IMR-90 (cell line): ENCODE results near the gene ANO9. TPM values are rescaled to one million over a fixed set of nuclear protein-coding genes. Genes with fewer than 3 reads are reported as not detected.

Source experiments
- ATAC-seq: fragments of 200-7000 bp; cut with Tn5 transposase; 2 replicates; pipeline ENCODE4 v1.9.1; 2020; ENCODE audit warnings: low read depth, mild to moderate bottlenecking, moderate library complexity
- BruUV-seq: library from RNA; stranded (reverse); fragments of 400-500 nt; replicated peaks from 2 replicates; lab custom pipeline; 2021; lab: Mats Ljungman, UMichigan
- CTCF ChIA-PET: fragments of 300-600 bp; formaldehyde crosslinking; extraction: SDS; loops from one replicate; lab custom pipeline; 2021; ENCODE audit warnings: antibody characterized with exemption; lab: Yijun Ruan, JAX
- POLR2A ChIA-PET: fragments of 300-600 bp; sonication (Branson Sonifier 250); formaldehyde crosslinking; loops from one replicate; lab custom pipeline; 2022; ENCODE audit warnings: antibody characterized with exemption; ENCODE audit not compliant: unreplicated experiment; lab: Charles Lee
- DNase-seq: peaks from one replicate; pipeline ENCODE4 v3.0.0; 2013
- H2AFZ ChIP-seq: replicated peaks from 2 replicates; pipeline ENCODE3; 2013; ENCODE audit warnings: low read length, mild to moderate bottlenecking; ENCODE audit not compliant: poor library complexity
- H2AK5ac ChIP-seq: 2 replicates; pipeline ENCODE4 v1.6.1; 2013; ENCODE audit warnings: low read depth, low read length, inconsistent platforms
- H2AK9ac ChIP-seq: replicated peaks from 2 replicates; pipeline ENCODE3; 2013; ENCODE audit warnings: mild to moderate bottlenecking, low read depth, low read length, moderate library complexity; ENCODE audit not compliant: poor library complexity
- H2BK120ac ChIP-seq: 2 replicates; pipeline ENCODE4 v1.6.1; 2013; ENCODE audit warnings: low read depth, low read length, inconsistent platforms
- H2BK15ac ChIP-seq: 3 replicates; pipeline ENCODE4 v1.6.1; 2013; ENCODE audit warnings: low read depth, low read length, inconsistent platforms
- H2BK20ac ChIP-seq: 2 replicates; pipeline ENCODE4 v1.6.1; 2013; ENCODE audit warnings: low read depth, mild to moderate bottlenecking, inconsistent platforms, low read length, moderate library complexity
- H2BK5ac ChIP-seq: 2 replicates; pipeline ENCODE4 v1.6.1; 2013; ENCODE audit warnings: mild to moderate bottlenecking, low read depth, low read length, inconsistent platforms; ENCODE audit not compliant: poor library complexity, severe bottlenecking
- H3K14ac ChIP-seq: replicated peaks from 2 replicates; pipeline ENCODE4 v1.6.1; 2013; ENCODE audit warnings: low read depth, low read length, inconsistent platforms
- H3K18ac ChIP-seq: 2 replicates; pipeline ENCODE4 v1.6.1; 2013; ENCODE audit warnings: low read depth, low read length, control low read depth
- H3K23ac ChIP-seq: 2 replicates; pipeline ENCODE4 v1.6.1; 2013; ENCODE audit warnings: low read depth, low read length, inconsistent platforms
- H3K27ac ChIP-seq: 2 replicates; pipeline ENCODE4 v1.5.1; 2013; ENCODE audit warnings: mild to moderate bottlenecking, control low read depth, low read length; ENCODE audit not compliant: insufficient read depth
- H3K27me3 ChIP-seq: 2 replicates; pipeline ENCODE4 v1.6.1; 2013; ENCODE audit warnings: low read length; ENCODE audit not compliant: control insufficient read depth, insufficient read depth
- H3K36me3 ChIP-seq: 2 replicates; pipeline ENCODE4 v1.6.1; 2013; ENCODE audit warnings: low read length, mixed read lengths; ENCODE audit not compliant: control insufficient read depth, insufficient read depth
- H3K4ac ChIP-seq: 2 replicates; pipeline ENCODE4 v1.6.1; 2013; ENCODE audit warnings: low read depth, low read length, inconsistent platforms
- H3K4me1 ChIP-seq: 2 replicates; pipeline ENCODE4 v1.6.1; 2013; ENCODE audit warnings: low read length, mixed read lengths; ENCODE audit not compliant: control insufficient read depth, insufficient read depth
- H3K4me2 ChIP-seq: 2 replicates; pipeline ENCODE4 v1.6.1; 2013; ENCODE audit warnings: low read depth, mild to moderate bottlenecking, control low read depth, low read length, moderate library complexity
- H3K4me3 ChIP-seq: 2 replicates; pipeline ENCODE4 v1.5.1; 2013; ENCODE audit warnings: low read depth, mild to moderate bottlenecking, control low read depth, low read length, moderate library complexity; ENCODE audit not compliant: insufficient read depth
- H3K56ac ChIP-seq: 2 replicates; pipeline ENCODE4 v1.6.1; 2013; ENCODE audit warnings: low read length, inconsistent platforms; ENCODE audit not compliant: insufficient read depth; ENCODE audit errors: extremely low read depth
- H3K79me1 ChIP-seq, 2 experiments: 2 replicates each; pipeline ENCODE4 v1.6.1; 2013; ENCODE audit warnings: low read length in 2 of 2, inconsistent platforms in 1 of 2, low read depth in 1 of 2
- H3K9ac ChIP-seq: 2 replicates; pipeline ENCODE4 v1.6.1; 2013; ENCODE audit warnings: low read depth, low read length, control low read depth
- H3K9me1 ChIP-seq: 2 replicates; pipeline ENCODE4 v1.6.1; 2013; ENCODE audit warnings: low read length, inconsistent platforms; ENCODE audit not compliant: insufficient read depth
- H3K9me3 ChIP-seq: 2 replicates; pipeline ENCODE4 v1.6.1; 2013; ENCODE audit warnings: low read length; ENCODE audit not compliant: control insufficient read depth, insufficient read depth
- H4K20me1 ChIP-seq: 2 replicates; pipeline ENCODE4 v1.6.1; 2013; ENCODE audit warnings: low read length, inconsistent platforms; ENCODE audit not compliant: insufficient read depth
- H4K5ac ChIP-seq: 2 replicates; pipeline ENCODE4 v1.6.1; 2013; ENCODE audit warnings: mild to moderate bottlenecking, low read depth, low read length, control low read depth
- H4K8ac ChIP-seq, 2 experiments: 2 replicates each; pipeline ENCODE4 v1.6.1; 2013; ENCODE audit warnings: low read depth in 2 of 2, low read length in 2 of 2, control low read depth in 1 of 2, inconsistent platforms in 1 of 2
- H4K91ac ChIP-seq: 2 replicates; pipeline ENCODE4 v1.6.1; 2013; ENCODE audit warnings: low read depth, low read length, inconsistent platforms; ENCODE audit not compliant: insufficient read depth
- BHLHE40 ChIP-seq: fragments of 150-350 bp; IDR thresholded peaks from 2 replicates; pipeline ENCODE4 v1.6.1; 2016; ENCODE audit warnings: mild to moderate bottlenecking, low read depth, low read length
- CTCF ChIP-seq: conservative IDR thresholded peaks from 2 replicates; pipeline ENCODE4 v1.5.1; 2012; ENCODE audit warnings: mild to moderate bottlenecking, low read depth, low read length, improper control_type of control experiment
- MXI1 ChIP-seq: IDR thresholded peaks from 2 replicates; pipeline ENCODE4 v1.6.1; 2012; ENCODE audit warnings: low read depth, mild to moderate bottlenecking, low read length, moderate library complexity, borderline replicate concordance
- NFE2L2 ChIP-seq: fragments of 150-350 bp; IDR thresholded peaks from 2 replicates; pipeline ENCODE4 v1.6.1; 2016; ENCODE audit warnings: low read depth, mild to moderate bottlenecking, low read length
- POLR2A ChIP-seq: IDR thresholded peaks from 2 replicates; pipeline ENCODE4 v1.6.1; 2012; ENCODE audit warnings: mild to moderate bottlenecking, low read depth, low read length
- RFX5 ChIP-seq: IDR thresholded peaks from 2 replicates; pipeline ENCODE4 v1.8.0; 2012; ENCODE audit warnings: low read depth, mild to moderate bottlenecking, low read length, moderate library complexity
- USF2 ChIP-seq: fragments of 150-350 bp; IDR thresholded peaks from 2 replicates; pipeline ENCODE4 v1.6.1; 2017; ENCODE audit warnings: mild to moderate bottlenecking, antibody characterized with exemption, low read length, low read depth
- WGBS, 2 experiments: methylation state at CpG; one replicate each; pipeline versions ENCODE4 v1.1.5 to v1.1.7; 2013; ENCODE audit warnings: missing lambda C conversion rate in 2 of 2; ENCODE audit not compliant: insufficient read length in 1 of 2; ENCODE audit errors: extremely low coverage in 2 of 2; 5-methylcytosine and 5-hydroxymethylcytosine counted together
- dilution Hi-C: fragments of 300-500 bp; cut with HindIII; formaldehyde crosslinking; loops from one replicate; pipeline ENCODE4 v1.14.3; 2018; ENCODE audit warnings: low sequenced_read_pairs; ENCODE audit not compliant: unreplicated experiment
- in situ Hi-C: fragments of 300-500 bp; cut with MboI; formaldehyde crosslinking; loops from 3 replicates; pipeline ENCODE4 v1.14.3; 2019; ENCODE audit warnings: low sequenced_read_pairs, inconsistent platforms, mixed read lengths
- intact Hi-C: fragments of 100-400 bp; cut with micrococcal nuclease; formaldehyde crosslinking; loops from 2 replicates; pipeline ENCODE4 v1.10.0; 2022
- polyA plus RNA-seq, 3 experiments: library from polyadenylated mRNA; depleted of rRNA; stranded (reverse); fragments of >200 nt; gene quantifications; 2 replicates each; pipeline ENCODE4 v1.2.3, GENCODE V29; 2012; ENCODE audit warnings: low replicate concordance in 1 of 3
- total RNA-seq: library from RNA; depleted of rRNA; stranded (reverse); fragments of >200 nt; gene quantifications from 2 replicates; pipeline ENCODE4 v1.2.3, GENCODE V29; 2012

Gene ANO9
- total and polyA plus RNA-seq, 2 of the 4 experiments (the other 2 are of a cell fraction), result not detected

GRCh38 chr11:486189-486588, 44.4 kb upstream of the ANO9 start:
- no peak for DNase-seq
- no peak for ATAC-seq
- in situ Hi-C loops, result no loop called here
- no peaks in the 10 kb centered on the region for H3K9me3 ChIP-seq
- no peak overlapping the region for H2BK15ac ChIP-seq
- H3K9ac ChIP-seq, result no peak overlapping the region
- dilution Hi-C loops, result no loop called here
- H3K27me3 ChIP-seq, result no peaks in the 10 kb centered on the region
- no peaks in the 10 kb centered on the region for H3K4me1 ChIP-seq
- CTCF ChIA-PET, result no interaction called here
- H4K8ac ChIP-seq, result no peak overlapping the region
- no peak overlapping the region for H3K4me3 ChIP-seq
- no peak overlapping the region for H3K4ac ChIP-seq
- 85% methylated on average over 4 of the region's 23 CpGs; no CpG with 5 or more reads in 1 of the 2 experiments for WGBS, 2 experiments
- H3K4me2 ChIP-seq, result no peak overlapping the region
- H2AK9ac ChIP-seq, result no peak overlapping the region
- H3K23ac ChIP-seq, result no peak overlapping the region
- no peak overlapping the region for H2BK5ac ChIP-seq
- H3K27ac ChIP-seq, result no peak overlapping the region
- H3K9me1 ChIP-seq, result no peaks in the 10 kb centered on the region
- no peak overlapping the region for H3K18ac ChIP-seq
- no peak overlapping the region for H2AFZ ChIP-seq
- H4K91ac ChIP-seq, result no peak overlapping the region
- POLR2A ChIA-PET, result no interaction called here
- H2AK5ac ChIP-seq, result no peak overlapping the region
- H2BK20ac ChIP-seq, result no peak overlapping the region
- peaks cover 12 to 27% of the 10 kb centered on the region in 2 experiments; a peak in 3 of 4 replicates for H3K79me1 ChIP-seq
- no TSS peak for BruUV-seq
- H2BK120ac ChIP-seq, result no peak overlapping the region
- H4K5ac ChIP-seq, result no peak overlapping the region
- peaks cover 4% of the 10 kb centered on the region; the same call in 1 of the 2 replicates for H4K20me1 ChIP-seq
- no peak overlapping the region for H3K56ac ChIP-seq
- peaks cover 18% of the 10 kb centered on the region for H3K36me3 ChIP-seq
- intact Hi-C loops, result no loop called here
- TF ChIP-seq CTCF, result no peak
- no peak for TF ChIP-seq NFE2L2
- no peak for TF ChIP-seq USF2
- no peak for TF ChIP-seq POLR2A
- no peak for TF ChIP-seq MXI1
- TF ChIP-seq BHLHE40, result no peak
- TF ChIP-seq RFX5, result no peak
- H3K14ac ChIP-seq, result no peak overlapping the region
